T-helper 2 cell treated with Interferon-gamma antibody and Interleukin-4, amounts not matched to agents 5 μg/mL and 100 μg/mL, for 36 hours (primary cell): ENCODE data around the gene HSBP1.

Experiments used
- DNase-seq: peaks from one replicate; pipeline ENCODE4 v3.0.0; 2021; ENCODE audit warnings: low spot score
- H3K27ac Mint-ChIP-seq: one replicate; pipeline ENCODE4 v1.8.0; 2021; ENCODE audit warnings: mild to moderate bottlenecking, mixed read lengths
- H3K27me3 Mint-ChIP-seq: one replicate; pipeline ENCODE4 v1.8.0; 2021; ENCODE audit warnings: low read depth, mixed read lengths
- H3K36me3 Mint-ChIP-seq: one replicate; pipeline ENCODE4 v1.8.0; 2021; ENCODE audit warnings: low read depth, mixed read lengths
- H3K4me1 Mint-ChIP-seq: one replicate; pipeline ENCODE4 v1.8.0; 2021; ENCODE audit warnings: low read depth, mixed read lengths
- H3K4me3 Mint-ChIP-seq: one replicate; pipeline ENCODE4 v1.8.0; 2022; ENCODE audit warnings: mild to moderate bottlenecking, moderate library complexity, mixed read lengths
- H3K9me3 Mint-ChIP-seq: one replicate; pipeline ENCODE4 v1.8.0; 2021; ENCODE audit warnings: mixed read lengths

Gene HSBP1

GRCh38 chr16:83792391-83792790 lies 15.4 kb upstream of the HSBP1 start:
- no peak for DNase-seq

GRCh38 chr16:83793179-83793578 lies 14.6 kb upstream of the HSBP1 start:
- DNase-seq = no peak
- Mint-ChIP-seq H3K36me3 (no peaks in the 10 kb centered on the region), H3K27me3 (peaks cover 4% of the 10 kb centered on the region), H3K27ac (no peak overlapping the region), H3K4me1 (peaks cover 6% of the 10 kb centered on the region), H3K4me3 (no peak overlapping the region), H3K9me3 (no peaks in the 10 kb centered on the region)

More at GRCh38 chr16:83792391-83792790, 15.4 kb upstream of the HSBP1 start:
- Mint-ChIP-seq H3K9me3 (no peaks in the 10 kb centered on the region), H3K4me3 (no peak overlapping the region), H3K36me3 (no peaks in the 10 kb centered on the region), H3K4me1 (peaks cover 6% of the 10 kb centered on the region), H3K27me3 (peaks cover 6% of the 10 kb centered on the region), H3K27ac (no peak overlapping the region)

GRCh38 chr16:83794860-83795554 lies 12.8 kb upstream of the HSBP1 start:
- Mint-ChIP-seq H3K36me3 (no peaks in the 10 kb centered on the region), H3K4me1 (peaks cover 6% of the 10 kb centered on the region), H3K27me3 (peaks cover 10% of the 10 kb centered on the region), H3K9me3 (no peaks in the 10 kb centered on the region), H3K4me3 (no peak overlapping the region), H3K27ac (no peak overlapping the region)
- DNase-seq = no peak

GRCh38 chr16:83797013-83797412 lies 10.8 kb upstream of the HSBP1 start:
- no peak for DNase-seq
- H3K4me3 Mint-ChIP-seq = no peak overlapping the region
- H3K27ac Mint-ChIP-seq = no peak overlapping the region
- no peaks in the 10 kb centered on the region for H3K36me3 Mint-ChIP-seq
- no peaks in the 10 kb centered on the region for H3K9me3 Mint-ChIP-seq
- peaks cover 6% of the 10 kb centered on the region for H3K4me1 Mint-ChIP-seq
- peaks cover 23% of the 10 kb centered on the region for H3K27me3 Mint-ChIP-seq

DNA sequence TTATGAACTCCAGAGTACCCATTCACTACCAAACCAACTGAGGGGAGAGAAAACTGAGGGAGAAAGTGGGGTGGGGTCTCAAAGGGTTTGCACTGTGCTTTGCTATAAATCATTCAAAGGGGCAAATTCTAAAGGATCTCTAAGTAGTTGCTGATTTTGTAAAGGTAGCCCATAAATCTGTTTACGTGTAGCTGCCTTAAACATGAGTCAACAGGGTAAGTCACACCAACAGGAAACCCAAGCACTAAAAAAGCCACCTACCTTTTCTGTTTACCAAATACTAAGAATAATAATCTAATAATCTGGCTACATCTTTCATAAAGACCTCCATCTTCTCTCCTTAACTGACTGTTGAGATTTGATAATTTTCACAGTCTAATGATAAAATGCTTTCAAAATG lies 8.4 kb upstream of the HSBP1 start:
- Mint-ChIP-seq H3K4me1 (no peaks in the 10 kb centered on the region), H3K27ac (no peak overlapping the region), H3K36me3 (no peaks in the 10 kb centered on the region), H3K27me3 (peaks cover 25% of the 10 kb centered on the region), H3K9me3 (no peaks in the 10 kb centered on the region), H3K4me3 (no peak overlapping the region)
- no peak for DNase-seq

GRCh38 chr16:83802135-83802534 lies 5.6 kb upstream of the HSBP1 start:
- Mint-ChIP-seq H3K27me3 (peaks cover 25% of the 10 kb centered on the region), H3K27ac (no peak overlapping the region), H3K9me3 (no peaks in the 10 kb centered on the region), H3K36me3 (peaks cover 2% of the 10 kb centered on the region), H3K4me3 (no peak overlapping the region), H3K4me1 (peaks cover 6% of the 10 kb centered on the region)
- DNase-seq = no peak

DNA sequence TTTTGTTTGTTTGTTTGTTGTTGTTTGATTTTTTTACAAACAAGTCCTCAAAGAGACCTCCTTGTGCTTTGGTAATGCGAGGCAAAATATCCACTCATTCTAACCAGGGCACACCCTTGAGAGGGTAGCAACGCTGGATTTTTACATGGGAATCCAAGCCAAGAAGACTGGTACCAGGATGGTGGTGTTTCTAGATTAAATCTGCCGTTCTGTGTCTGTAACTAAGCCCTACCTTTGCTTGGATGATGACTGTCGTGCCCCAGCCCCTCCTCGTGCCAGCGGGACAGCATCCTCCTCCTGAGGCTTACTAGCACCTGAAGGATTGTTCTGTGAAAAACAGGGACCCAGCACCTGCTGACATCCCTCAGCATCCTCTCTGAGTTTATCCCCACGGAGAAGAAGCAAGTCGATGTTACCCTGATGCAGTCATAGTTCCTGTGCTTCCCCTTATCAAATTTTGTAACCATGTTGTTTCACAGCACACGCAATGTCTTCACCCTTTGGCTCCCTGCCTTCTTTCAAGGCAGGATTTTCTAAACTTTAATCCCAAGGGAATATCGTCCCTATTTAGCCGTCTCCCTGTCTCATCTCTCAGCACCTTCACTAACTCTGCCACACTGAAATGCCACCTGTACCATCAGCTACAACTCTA lies 5.1 kb upstream of the HSBP1 start:
- Mint-ChIP-seq H3K27ac (no peak overlapping the region), H3K27me3 (peaks cover 25% of the 10 kb centered on the region), H3K9me3 (no peaks in the 10 kb centered on the region), H3K36me3 (peaks cover 3% of the 10 kb centered on the region), H3K4me3 (no peak overlapping the region), H3K4me1 (peaks cover 8% of the 10 kb centered on the region)
- DNase-seq = no peak

- DNase-seq = no peak
- H3K36me3 Mint-ChIP-seq = peaks cover 8% of the 10 kb centered on the region
- H3K27me3 Mint-ChIP-seq = peaks cover 21% of the 10 kb centered on the region
- no peak overlapping the region for H3K27ac Mint-ChIP-seq
- H3K4me3 Mint-ChIP-seq = no peak overlapping the region
- H3K9me3 Mint-ChIP-seq = no peaks in the 10 kb centered on the region
- peaks cover 14% of the 10 kb centered on the region for H3K4me1 Mint-ChIP-seq
Observed at GRCh38 chr16:83803811-83804210, 4.0 kb upstream of the HSBP1 start.

- peaks cover 12% of the 10 kb centered on the region for H3K36me3 Mint-ChIP-seq
- peaks cover 21% of the 10 kb centered on the region for H3K27me3 Mint-ChIP-seq
- no peak overlapping the region for H3K4me3 Mint-ChIP-seq
Observed at GRCh38 chr16:83804366-83804765, 3.4 kb upstream of the HSBP1 start.

DNA sequence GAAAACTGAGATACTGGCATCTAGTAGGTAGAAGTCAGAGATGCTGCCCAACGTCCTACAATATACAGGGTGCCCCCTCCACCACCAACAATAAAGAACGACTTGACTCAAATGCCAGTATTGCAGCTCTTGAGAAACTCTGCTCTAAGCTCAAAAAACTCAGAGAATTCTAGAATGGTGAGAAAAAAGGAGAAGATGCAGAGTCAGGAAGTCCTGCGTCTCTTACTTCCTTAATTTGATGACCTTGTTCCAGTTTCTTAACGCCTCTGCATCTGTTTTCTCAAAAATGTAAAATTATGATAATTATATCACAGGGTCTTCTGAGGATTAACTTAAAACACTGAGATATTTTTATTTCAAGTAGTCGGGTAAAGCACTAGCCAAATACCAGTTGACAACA lies 1.7 kb upstream of the HSBP1 start:
- H3K27me3 Mint-ChIP-seq = peaks cover 9% of the 10 kb centered on the region
- H3K27ac Mint-ChIP-seq = no peak overlapping the region
- no peaks in the 10 kb centered on the region for H3K9me3 Mint-ChIP-seq
- DNase-seq = no peak
- peaks cover 26% of the 10 kb centered on the region for H3K36me3 Mint-ChIP-seq
- no peak overlapping the region for H3K4me3 Mint-ChIP-seq
- H3K4me1 Mint-ChIP-seq = peaks cover 25% of the 10 kb centered on the region

More at GRCh38 chr16:83804366-83804765, 3.4 kb upstream of the HSBP1 start:
- Mint-ChIP-seq H3K9me3 (no peaks in the 10 kb centered on the region), H3K4me1 (peaks cover 18% of the 10 kb centered on the region), H3K27ac (no peak overlapping the region)
- DNase-seq = no peak

DNA sequence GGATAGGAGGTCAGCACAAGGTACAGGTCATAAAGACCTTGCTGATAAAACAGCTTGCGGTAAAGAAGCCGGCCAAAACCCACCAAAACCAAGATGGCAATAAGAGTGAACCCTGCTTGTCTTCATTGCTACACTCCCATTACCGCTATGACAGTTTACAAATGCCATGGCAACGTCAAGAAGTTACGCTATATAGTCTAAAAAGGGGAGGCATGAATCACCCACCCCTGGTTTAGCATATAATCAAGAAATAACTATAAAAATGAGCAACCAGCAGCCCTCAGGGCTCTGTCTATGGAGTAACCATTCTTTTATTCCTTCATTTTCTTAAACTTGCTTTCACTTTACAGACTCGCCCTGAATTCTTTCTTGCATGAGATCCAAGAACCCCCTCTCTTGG lies 1.0 kb upstream of the HSBP1 start:
- Mint-ChIP-seq H3K27me3 (peaks cover 5% of the 10 kb centered on the region), H3K27ac (peak overlapping the region; percentile 17), H3K4me3 (peak overlapping the region; percentile 29), H3K36me3 (peaks cover 32% of the 10 kb centered on the region), H3K4me1 (peaks cover 29% of the 10 kb centered on the region), H3K9me3 (no peaks in the 10 kb centered on the region)
- no peak for DNase-seq

DNA sequence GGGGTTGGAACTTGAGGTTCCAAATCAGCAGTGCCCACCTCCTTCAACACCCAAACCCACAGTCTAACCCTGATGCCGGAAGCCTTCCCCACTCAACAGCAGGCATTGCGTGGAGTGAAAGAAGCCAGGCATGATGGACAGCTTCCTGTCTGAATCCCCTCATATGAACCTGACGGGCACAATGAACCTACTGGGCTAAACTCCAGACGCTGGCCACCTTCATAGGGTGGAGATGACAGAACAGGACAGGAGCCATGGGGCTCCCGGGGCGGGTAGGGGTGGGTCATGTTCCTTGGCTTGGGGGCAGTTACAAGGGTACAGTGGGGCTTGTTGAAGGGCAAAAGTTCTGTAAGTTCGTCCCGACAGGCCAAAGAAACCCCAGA lies 460 bp upstream of the HSBP1 start:
- Mint-ChIP-seq H3K27ac (peak overlapping the region; percentile 89), H3K4me1 (peaks cover 29% of the 10 kb centered on the region), H3K4me3 (peak overlapping the region; percentile 92), H3K27me3 (peaks cover 5% of the 10 kb centered on the region), H3K9me3 (no peaks in the 10 kb centered on the region), H3K36me3 (peaks cover 32% of the 10 kb centered on the region)
- DNase-seq = no peak

GRCh38 chr16:83808573-83809014 lies 816 bp downstream of the HSBP1 start:
- peaks cover 39% of the 10 kb centered on the region for H3K36me3 Mint-ChIP-seq
- peaks cover 29% of the 10 kb centered on the region for H3K4me1 Mint-ChIP-seq
- peak overlapping the region; percentile 98 for H3K4me3 Mint-ChIP-seq
- no peak for DNase-seq
- no peaks in the 10 kb centered on the region for H3K9me3 Mint-ChIP-seq
- H3K27ac Mint-ChIP-seq = peak overlapping the region; percentile 92
- peaks cover 5% of the 10 kb centered on the region for H3K27me3 Mint-ChIP-seq

DNA sequence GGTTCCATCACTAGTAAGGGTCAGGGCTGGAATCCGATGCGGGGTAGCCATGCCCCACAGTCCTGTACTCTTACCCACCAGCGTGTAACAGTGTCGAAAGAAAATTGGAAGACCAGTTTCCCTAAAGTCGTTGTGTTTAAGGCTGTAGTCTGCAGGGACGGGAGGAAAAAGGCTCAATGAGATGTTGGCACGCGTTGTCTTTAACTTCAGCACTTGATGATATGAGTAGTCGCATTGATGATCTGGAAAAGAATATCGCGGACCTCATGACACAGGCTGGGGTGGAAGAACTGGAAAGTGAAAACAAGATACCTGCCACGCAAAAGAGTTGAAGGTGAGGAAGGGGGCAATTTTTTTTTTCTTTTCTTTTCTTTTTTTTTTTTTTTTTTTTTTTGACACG lies 1.3 kb downstream of the HSBP1 start:
- Mint-ChIP-seq H3K4me1 (peaks cover 29% of the 10 kb centered on the region), H3K27ac (peak overlapping the region; percentile 92), H3K9me3 (no peaks in the 10 kb centered on the region), H3K36me3 (peaks cover 39% of the 10 kb centered on the region), H3K27me3 (peaks cover under 1% of the 10 kb centered on the region), H3K4me3 (peak overlapping the region; percentile 98)
- no peak for DNase-seq
